Vagina (tissue), 2 donors: ENCODE data around the gene UBR4. TPM values are rescaled to one million over a fixed set of nuclear protein-coding genes. Genes with fewer than 3 reads are reported as not detected.
"Not testable (repeated sequence)": the region's sequence is repeated elsewhere in the genome, so short reads cannot be mapped to it uniquely, and the experiment has no call there.

Source experiments
- DNase-seq, 2 donors: peaks; one replicate each; pipeline ENCODE4 v3.0.0-alpha.2; 2017; ENCODE audit errors: extremely low spot score in 2 of 2
- H3K27ac ChIP-seq: fragments of 200-600 bp; sonication (generic); one replicate; pipeline ENCODE4 v1.5.1; 2019
- H3K27me3 ChIP-seq: fragments of 200-600 bp; sonication (generic); one replicate; pipeline ENCODE4 v1.5.1; 2019
- H3K36me3 ChIP-seq, 2 donors: fragments of 200-600 bp; sonication (generic); one replicate each; pipeline ENCODE4 v1.5.1; 2017 to 2019
- H3K4me1 ChIP-seq: fragments of 200-600 bp; sonication (generic); one replicate; pipeline ENCODE4 v1.5.1; 2019
- H3K4me3 ChIP-seq, 2 donors: fragments of 200-600 bp; sonication (generic); 1 replicate in 1 of 2; 2 replicates in 1 of 2; pipeline ENCODE4 v1.5.1; 2016 to 2019
- H3K9me3 ChIP-seq: fragments of 200-600 bp; sonication (generic); one replicate; pipeline ENCODE4 v1.5.1; 2019
- CTCF ChIP-seq, 3 experiments: fragments of 450-650 bp in 2 of 3; fragments of 200-600 bp in 1 of 3; sonication (generic) in 1 of 3; IDR thresholded peaks; one replicate each; pipeline ENCODE4 v1.5.1; 2017 to 2019; ENCODE audit warnings: antibody characterized with exemption in 3 of 3, mild to moderate bottlenecking in 2 of 3, moderate library complexity in 2 of 3
- POLR2A ChIP-seq, 2 donors: fragments of 450-650 bp; IDR thresholded peaks; one replicate each; pipeline ENCODE4 v1.6.1; 2017; ENCODE audit warnings: antibody characterized with exemption in 2 of 2, mild to moderate bottlenecking in 2 of 2, moderate library complexity in 2 of 2
- POLR2AphosphoS5 ChIP-seq, 2 donors: sonication (generic); formaldehyde crosslinking; IDR thresholded peaks; one replicate each; pipeline ENCODE4 v1.9.0; 2017; ENCODE audit warnings: antibody characterized with exemption in 2 of 2, mild to moderate bottlenecking in 2 of 2, low read depth in 1 of 2; ENCODE audit not compliant: insufficient read depth in 1 of 2
- intact Hi-C: fragments of 100-400 bp; cut with DNase I; formaldehyde crosslinking; loops from one replicate; pipeline ENCODE4 v1.15.1; 2023
- total RNA-seq: library from RNA; depleted of rRNA; stranded (reverse); fragments of >200 nt; gene quantifications from one replicate; pipeline ENCODE4 v1.2.3, GENCODE V29; 2016

Gene UBR4
- total RNA-seq, 1 donor from 2014 or later: 157 TPM

GRCh38 chr1:19182223-19182622 is 27.8 kb downstream of the UBR4 start:
- Histone ChIP-seq H3K27me3 (no peaks in the 10 kb centered on the region), H3K9me3 (no peaks in the 10 kb centered on the region), H3K4me1 (no peaks in the 10 kb centered on the region), H3K36me3 (peaks cover 0 to 79% of the 10 kb centered on the region in 2 donors), H3K4me3 (no peak overlapping the region), H3K27ac (no peak overlapping the region)
- intact Hi-C loops: no loop called here
- no peak for DNase-seq
- TF ChIP-seq POLR2AphosphoS5 (IDR thresholded peaks at IDR 0.05; ENCODE audit: insufficient read depth in 1 of 2, low read depth in 1 of 2) (no peak), POLR2A (IDR thresholded peaks at IDR 0.05) (no peak), CTCF (IDR thresholded peaks at IDR 0.05) (no peak)

- H3K27ac ChIP-seq, H3K4me1 ChIP-seq, H3K9me3 ChIP-seq, DNase-seq, intact Hi-C loops, H3K4me3 ChIP-seq, H3K27me3 ChIP-seq: not testable (repeated sequence)
- H3K36me3 ChIP-seq: peaks cover 0 to 77% of the 10 kb centered on the region in 2 donors
These were observed 29.8 kb downstream of the UBR4 start for GRCh38 chr1:19180265-19180657.

DNA sequence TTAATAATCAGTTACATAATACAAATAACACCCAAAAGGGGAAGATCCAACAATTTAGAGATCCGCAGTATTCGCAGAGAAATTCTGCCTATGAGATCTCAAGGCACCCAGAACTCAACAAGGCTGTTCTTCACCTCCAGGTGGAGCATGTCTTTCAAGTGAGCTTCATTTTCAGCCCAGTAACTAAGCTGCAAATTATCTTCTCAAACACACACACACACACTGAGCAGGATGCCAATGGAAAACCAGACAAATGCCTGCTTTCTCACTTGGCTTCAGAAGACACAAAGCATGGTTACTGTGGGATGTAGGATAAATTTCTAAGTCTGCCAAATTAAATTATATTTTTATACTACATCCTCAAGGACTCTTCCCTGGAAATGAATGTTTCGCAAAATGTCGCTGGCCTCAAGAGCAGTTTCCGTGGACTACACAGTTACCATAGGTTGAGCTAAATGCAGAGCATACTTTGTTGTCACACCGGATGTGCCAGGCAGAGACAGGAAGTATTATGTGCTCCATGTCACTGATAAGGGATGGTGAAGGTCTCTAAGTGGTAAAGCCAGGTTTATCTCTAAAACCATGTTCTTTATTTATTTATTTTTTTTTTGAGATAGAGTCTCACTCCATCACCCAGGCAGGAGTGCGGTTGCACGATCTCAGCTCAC is 30.3 kb downstream of the UBR4 start:
- intact Hi-C loops: no loop called here

DNA sequence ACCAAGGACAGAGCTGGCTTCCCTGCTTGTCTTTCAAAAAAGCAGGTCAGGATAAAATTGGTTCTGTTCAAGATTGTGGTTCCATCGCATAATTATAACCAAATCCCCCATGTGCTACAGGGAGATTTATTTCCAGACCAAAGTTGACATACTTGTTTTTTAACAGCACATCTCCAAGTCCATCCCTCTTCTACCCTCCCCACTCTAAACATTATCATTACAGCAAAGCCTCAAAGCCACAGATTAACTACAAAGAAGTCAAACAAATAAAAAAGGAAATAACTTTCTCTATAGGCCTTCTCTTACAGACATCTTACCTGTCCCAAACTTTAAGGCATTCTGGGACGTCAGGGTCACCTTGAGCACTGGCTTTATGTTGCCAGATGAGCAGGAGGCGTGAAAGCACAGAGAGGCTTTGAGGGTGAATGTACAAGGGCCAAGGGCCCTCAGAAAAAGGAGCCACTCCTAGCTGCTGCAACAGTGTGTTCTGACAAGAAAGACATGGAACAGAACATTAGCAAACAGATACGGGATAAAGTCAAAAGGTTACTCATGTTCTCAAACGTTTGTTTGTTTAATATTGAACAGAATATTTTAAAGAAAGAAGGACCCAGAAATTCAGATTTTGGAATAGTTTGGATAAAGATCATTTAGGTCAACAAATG is 31.2 kb downstream of the UBR4 start:
- no peak for DNase-seq
- no peak overlapping the region for H3K4me3 ChIP-seq
- H3K36me3 ChIP-seq: peaks cover 0 to 75% of the 10 kb centered on the region in 2 donors
- intact Hi-C loops: no loop called here
- H3K27ac ChIP-seq: no peak overlapping the region
- no peaks in the 10 kb centered on the region for H3K27me3 ChIP-seq
- H3K9me3 ChIP-seq: no peaks in the 10 kb centered on the region
- H3K4me1 ChIP-seq: no peaks in the 10 kb centered on the region
- TF ChIP-seq POLR2AphosphoS5 (IDR thresholded peaks at IDR 0.05; ENCODE audit: insufficient read depth in 1 of 2, low read depth in 1 of 2) (no peak), CTCF (IDR thresholded peaks at IDR 0.05) (no peak), POLR2A (IDR thresholded peaks at IDR 0.05) (no peak)

More for the DNA sequence above, 30.3 kb downstream of the UBR4 start:
- Histone ChIP-seq H3K4me1 (no peaks in the 10 kb centered on the region), H3K36me3 (peaks cover 0 to 76% of the 10 kb centered on the region in 2 donors), H3K27ac (no peak overlapping the region), H3K9me3 (no peaks in the 10 kb centered on the region), H3K27me3 (no peaks in the 10 kb centered on the region), H3K4me3 (no peak overlapping the region)
- no peak for TF ChIP-seq POLR2A (IDR thresholded peaks at IDR 0.05)
- no peak for TF ChIP-seq POLR2AphosphoS5 (IDR thresholded peaks at IDR 0.05; ENCODE audit: insufficient read depth in 1 of 2, low read depth in 1 of 2)
- no peak for TF ChIP-seq CTCF (IDR thresholded peaks at IDR 0.05)
- no peak for DNase-seq

- Histone ChIP-seq H3K4me1 (no peaks in the 10 kb centered on the region), H3K4me3 (no peak overlapping the region), H3K27me3 (no peaks in the 10 kb centered on the region), H3K27ac (no peak overlapping the region), H3K9me3 (no peaks in the 10 kb centered on the region), H3K36me3 (peaks cover 0 to 75% of the 10 kb centered on the region in 2 donors)
- TF ChIP-seq POLR2A (IDR thresholded peaks at IDR 0.05): no peak
- TF ChIP-seq POLR2AphosphoS5 (IDR thresholded peaks at IDR 0.05; ENCODE audit: insufficient read depth in 1 of 2, low read depth in 1 of 2): no peak
- TF ChIP-seq CTCF (IDR thresholded peaks at IDR 0.05): no peak
- DNase-seq: no peak
- intact Hi-C loops: no loop called here
These were observed 32.3 kb downstream of the UBR4 start for GRCh38 chr1:19177811-19178210.
